ENCODE measurements around the gene NOTUM. TPM values are rescaled to one million over a fixed set of nuclear protein-coding genes. Genes with fewer than 3 reads are reported as not detected.

The NOTUM gene
- total RNA-seq, 1 donor from 2014 or later: 0.56 TPM

- ATAC-seq (ENCODE audit: poor library complexity) (no peak), DNase-seq (no peak)
- intact Hi-C loops (cut with DNase I): no loop called here
Measured at GRCh38 chr17:81998212-81998611, 37.2 kb upstream of the NOTUM start.

GRCh38 chr17:81996757-81997441 lies 35.9 kb upstream of the NOTUM start:
- intact Hi-C loops (cut with DNase I): no loop called here
- ATAC-seq (ENCODE audit: poor library complexity) (no peak), DNase-seq (no peak)

GRCh38 chr17:81996232-81996756 lies 35.3 kb upstream of the NOTUM start:
- DNase-seq (no peak), ATAC-seq (ENCODE audit: poor library complexity) (no peak)
- intact Hi-C loops (cut with DNase I): no loop called here

- DNase-seq: no peak
- intact Hi-C loops (cut with DNase I): no loop called here
- no peak for ATAC-seq (ENCODE audit: poor library complexity)
Measured at GRCh38 chr17:81995463-81996231, 34.7 kb upstream of the NOTUM start.

- DNase-seq (no peak), ATAC-seq (ENCODE audit: poor library complexity) (no peak)
- intact Hi-C loops (cut with DNase I): no loop called here
Measured at GRCh38 chr17:81994593-81995462, 33.8 kb upstream of the NOTUM start.

- intact Hi-C loops (cut with DNase I): no loop called here
- DNase-seq: no peak
Measured at GRCh38 chr17:81993729-81994592, 33.0 kb upstream of the NOTUM start.

GRCh38 chr17:81992306-81993102 lies 31.5 kb upstream of the NOTUM start:
- no peak for DNase-seq
- intact Hi-C loops (cut with DNase I): no loop called here

More at GRCh38 chr17:81993729-81994592, 33.0 kb upstream of the NOTUM start:
- no peak for ATAC-seq (ENCODE audit: poor library complexity)

GRCh38 chr17:81991684-81992305 lies 30.8 kb upstream of the NOTUM start:
- peak; percentile 86 for DNase-seq
- intact Hi-C loops (cut with DNase I): no loop called here
- peak; percentile 90 for ATAC-seq (ENCODE audit: poor library complexity)

More at GRCh38 chr17:81992306-81993102, 31.5 kb upstream of the NOTUM start:
- ATAC-seq (ENCODE audit: poor library complexity): peak; percentile 1

- peak; percentile 9 for ATAC-seq (ENCODE audit: poor library complexity)
- no peak for DNase-seq
- intact Hi-C loops (cut with DNase I): no loop called here
Measured at GRCh38 chr17:81990836-81991683, 30.1 kb upstream of the NOTUM start.

GRCh38 chr17:81987161-81987770 lies 26.3 kb upstream of the NOTUM start:
- no peak for DNase-seq
- ATAC-seq (ENCODE audit: poor library complexity): no peak
- intact Hi-C loops (cut with DNase I): no loop called here

- DNase-seq (no peak), ATAC-seq (ENCODE audit: poor library complexity) (no peak)
Measured at GRCh38 chr17:81986606-81987005, 25.6 kb upstream of the NOTUM start.

GRCh38 chr17:81984773-81985410 lies 23.9 kb upstream of the NOTUM start:
- ATAC-seq (ENCODE audit: poor library complexity): no peak
- intact Hi-C loops (cut with DNase I): no loop called here
- no peak for DNase-seq

More at GRCh38 chr17:81986606-81987005, 25.6 kb upstream of the NOTUM start:
- intact Hi-C loops (cut with DNase I): no loop called here

GRCh38 chr17:81983639-81984373 lies 22.8 kb upstream of the NOTUM start:
- ATAC-seq (ENCODE audit: poor library complexity) (no peak), DNase-seq (no peak)
- intact Hi-C loops (cut with DNase I): no loop called here

GRCh38 chr17:81983011-81983638 lies 22.1 kb upstream of the NOTUM start:
- DNase-seq (no peak), ATAC-seq (ENCODE audit: poor library complexity) (no peak)
- intact Hi-C loops (cut with DNase I): no loop called here

All from Right ventricle myocardium superior (tissue), 1 donor.